ENCODE measurements around the gene ZNF282.
A peak's percentile ranks its signal among the peaks of the same experiment; 100 is the strongest.

Gene ZNF282

DNA sequence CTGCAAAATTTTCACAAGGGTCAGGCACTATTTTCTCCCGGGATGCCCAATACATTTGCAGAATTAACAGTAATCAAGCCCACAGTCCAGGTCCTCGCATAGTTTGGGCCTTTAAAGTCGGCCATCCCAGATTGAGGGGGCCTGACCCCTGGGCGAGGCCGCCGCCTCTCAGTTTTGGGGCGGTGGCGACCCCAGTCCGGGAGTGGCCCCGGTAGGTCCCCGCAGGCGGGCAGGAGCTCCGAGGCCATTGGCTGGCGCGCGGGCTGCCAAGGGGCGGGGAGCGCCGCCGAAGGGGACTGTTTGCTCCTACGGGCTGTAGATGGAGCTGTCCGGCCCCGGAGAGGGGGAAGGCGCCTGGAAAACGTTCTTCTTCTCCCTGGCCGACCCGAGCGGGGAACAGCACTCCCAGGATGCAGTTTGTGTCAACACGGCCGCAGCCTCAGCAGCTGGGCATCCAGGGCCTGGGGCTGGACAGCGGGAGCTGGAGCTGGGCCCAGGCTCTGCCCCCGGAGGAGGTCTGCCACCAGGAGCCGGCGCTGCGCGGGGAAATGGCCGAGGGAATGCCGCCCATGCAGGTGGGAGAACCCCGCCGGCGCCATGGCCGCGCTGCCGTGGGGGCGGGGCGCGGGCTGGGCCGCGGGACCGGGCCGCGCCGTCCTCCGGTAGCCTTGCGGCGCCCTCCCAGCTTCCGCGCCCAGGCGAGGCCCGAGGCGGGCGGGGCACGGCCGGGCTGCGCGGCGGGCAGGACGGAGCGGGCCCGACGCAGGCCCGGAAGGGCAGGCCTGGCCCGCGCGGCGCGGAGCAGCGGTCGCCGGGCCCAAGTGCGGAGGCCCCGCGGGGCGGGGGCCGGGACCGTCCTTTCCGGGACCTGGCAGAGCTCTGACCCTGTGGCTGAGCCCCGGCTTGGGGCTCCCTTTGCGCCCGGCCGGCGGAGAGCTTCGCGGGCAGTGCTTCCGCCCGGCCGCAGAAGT is at the start of gene ZNF282:
Gene ZNF282 (plus strand): TSS at position 367 of the 971 bp plus-strand sequence. CDS start 44 bp downstream, at position 411.
- Mint-ChIP-seq H3K27ac (peak within 1 kb of the TSS; percentile 93 to 95), H3K4me3 (peak within 1 kb of the TSS; percentile 93 to 94), H3K4me1 (peaks cover 69% of the 10 kb centered on the region), H3K9me3 (no peaks in the 10 kb centered on the region), H3K27me3 (no peaks in the 10 kb centered on the region)
- ATAC-seq (peak; percentile 93), DNase-seq (peak; percentile 75 to 83)

DNA sequence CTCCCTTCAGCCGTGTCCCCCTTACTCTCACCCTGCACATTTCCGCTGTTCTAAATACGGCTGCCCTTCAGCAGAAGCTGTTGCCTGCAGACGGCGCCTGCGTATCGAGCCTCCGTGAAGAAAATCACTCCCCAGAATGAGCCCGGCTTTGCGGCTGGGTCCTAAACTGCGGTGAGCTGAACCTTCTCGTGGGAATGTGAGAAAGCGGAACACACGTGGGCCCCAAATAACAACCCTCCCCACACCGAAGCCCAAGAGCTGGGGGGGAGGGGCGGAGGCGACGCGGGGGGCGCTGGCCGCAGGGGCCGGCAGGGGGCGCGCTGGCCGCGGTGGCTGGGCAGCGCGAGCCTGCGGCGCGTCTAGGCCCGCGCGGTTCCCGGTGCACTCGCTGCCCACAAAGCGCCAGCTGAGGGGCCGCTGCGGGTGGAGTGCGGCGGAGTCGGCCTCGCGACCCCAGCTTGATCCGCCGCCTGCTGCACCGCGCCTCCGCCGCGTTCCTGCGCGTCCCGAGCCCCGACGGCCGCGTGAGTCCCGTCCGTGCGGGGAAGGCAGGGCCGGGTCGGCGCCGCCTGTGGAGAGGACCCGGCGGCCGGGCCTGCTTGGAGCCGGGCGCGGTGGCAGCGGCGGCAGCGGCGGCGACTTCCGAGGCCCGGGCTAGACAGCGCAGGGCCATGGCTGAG is 48.1 kb upstream of the ZNF282 start, which contains the start of gene ZNF398:
Gene ZNF398 (plus strand): TSS at position 382 of the 680 bp plus-strand sequence. CDS start 290 bp downstream, at position 672.
- DNase-seq (peak; percentile 79 to 83), ATAC-seq (peak; percentile 89)
- peak within 1 kb of the TSS; percentile 96 to 97 for H3K27ac Mint-ChIP-seq
- H3K9me3 Mint-ChIP-seq = no peaks in the 10 kb centered on the region
- peaks cover 29% of the 10 kb centered on the region for H3K4me1 Mint-ChIP-seq
- peak within 1 kb of the TSS; percentile 83 to 95 for H3K4me3 Mint-ChIP-seq
- no peaks in the 10 kb centered on the region for H3K27me3 Mint-ChIP-seq

DNA sequence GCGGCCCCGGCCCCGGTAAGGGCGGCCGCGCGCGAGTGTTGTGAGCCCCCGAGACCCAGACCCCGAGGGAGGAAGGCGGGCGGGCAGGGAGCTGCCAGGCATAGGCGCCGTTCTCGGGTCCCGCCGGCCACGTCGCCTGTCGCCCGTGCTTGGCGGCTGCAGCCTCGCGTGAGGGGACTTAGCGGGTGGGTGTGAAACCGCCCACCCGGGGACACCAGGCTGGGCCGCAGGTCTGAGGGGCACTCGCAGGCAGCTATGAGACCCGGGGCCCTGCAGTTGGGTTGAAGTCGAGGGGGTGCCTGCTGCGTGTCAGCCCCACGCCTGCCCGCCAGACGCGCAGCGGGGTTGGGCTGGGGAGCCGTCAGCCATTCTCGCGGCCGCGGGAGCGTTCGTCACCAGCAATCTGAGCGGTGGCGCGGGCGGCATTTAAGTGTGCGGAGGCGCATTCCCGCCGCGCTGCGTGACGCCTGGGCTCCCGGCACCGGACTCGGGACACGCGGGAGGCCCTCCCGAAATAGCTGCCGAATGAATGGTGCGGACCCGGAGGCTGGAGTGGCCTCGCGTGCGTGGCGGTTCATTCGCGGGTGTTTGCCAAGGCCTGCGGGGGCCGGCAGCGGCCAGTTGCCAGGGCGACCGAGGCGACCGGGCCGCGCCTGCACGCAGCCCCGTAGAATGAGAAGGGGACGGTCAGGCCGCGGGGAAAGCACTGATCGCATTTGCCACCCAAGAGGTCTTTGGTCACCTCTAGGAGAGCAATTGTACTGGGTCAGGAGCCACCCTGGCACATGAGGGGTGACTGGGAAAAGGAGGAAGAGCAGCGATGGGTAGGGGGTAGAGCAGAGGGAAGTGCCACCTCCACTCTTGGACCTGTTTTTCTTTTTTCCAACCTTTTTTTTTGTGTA is 47.3 kb upstream of the ZNF282 start:
- Mint-ChIP-seq H3K27ac (peak overlapping the region; percentile 69 to 71), H3K4me3 (peak overlapping the region; percentile 83 to 87), H3K27me3 (no peaks in the 10 kb centered on the region), H3K9me3 (no peaks in the 10 kb centered on the region), H3K4me1 (peaks cover 29% of the 10 kb centered on the region)
- ATAC-seq = peak; percentile 49
- peak; percentile 62 to 63 for DNase-seq

DNA sequence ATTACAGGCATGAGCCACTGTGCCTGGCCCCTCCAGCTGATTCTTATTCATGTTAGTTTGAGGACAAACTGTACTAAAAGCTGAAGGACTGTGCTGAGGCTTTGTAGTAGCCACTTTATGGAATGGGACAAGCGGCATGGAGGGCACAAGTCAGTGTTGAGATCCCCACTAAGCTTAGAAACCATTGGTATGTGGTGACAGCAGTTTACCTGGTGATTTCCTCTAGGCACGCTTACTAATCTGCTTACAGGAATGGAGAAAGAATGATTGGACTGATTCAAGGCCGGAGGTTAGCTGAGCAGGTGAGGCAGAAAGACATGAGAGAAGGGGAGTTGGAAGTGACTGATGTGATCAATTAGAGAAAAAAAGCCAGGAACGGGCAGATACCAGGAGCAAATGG is 44.4 kb upstream of the ZNF282 start:
- no peak for DNase-seq
- H3K27me3 Mint-ChIP-seq = no peaks in the 10 kb centered on the region
- no peak for ATAC-seq
- H3K4me1 Mint-ChIP-seq = peaks cover 33% of the 10 kb centered on the region
- H3K27ac Mint-ChIP-seq = no peak overlapping the region
- H3K9me3 Mint-ChIP-seq = no peaks in the 10 kb centered on the region
- H3K4me3 Mint-ChIP-seq = no peak overlapping the region

DNA sequence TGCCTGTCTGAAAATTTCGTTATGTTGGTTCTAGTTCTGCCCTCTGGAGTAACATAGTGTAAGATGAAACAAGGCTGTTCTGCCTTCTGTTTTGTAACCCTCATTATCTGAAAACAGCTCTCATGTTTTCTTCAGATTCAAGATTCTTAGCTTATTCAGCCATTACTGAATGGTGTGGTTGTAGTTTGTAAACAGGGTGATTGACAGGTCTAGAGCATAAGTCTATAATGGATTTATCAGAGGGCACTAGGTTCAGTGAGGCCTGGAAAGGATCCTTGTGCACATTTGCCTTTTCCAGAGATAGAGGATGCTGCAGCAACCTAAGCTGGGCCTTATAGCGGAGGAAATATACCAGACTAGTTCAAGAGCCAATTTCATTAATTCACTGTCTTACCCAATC is 42.0 kb upstream of the ZNF282 start:
- Mint-ChIP-seq H3K4me3 (no peak overlapping the region), H3K27ac (no peak overlapping the region), H3K27me3 (no peaks in the 10 kb centered on the region), H3K4me1 (peaks cover 33% of the 10 kb centered on the region), H3K9me3 (no peaks in the 10 kb centered on the region)
- DNase-seq = no peak
- no peak for ATAC-seq

DNA sequence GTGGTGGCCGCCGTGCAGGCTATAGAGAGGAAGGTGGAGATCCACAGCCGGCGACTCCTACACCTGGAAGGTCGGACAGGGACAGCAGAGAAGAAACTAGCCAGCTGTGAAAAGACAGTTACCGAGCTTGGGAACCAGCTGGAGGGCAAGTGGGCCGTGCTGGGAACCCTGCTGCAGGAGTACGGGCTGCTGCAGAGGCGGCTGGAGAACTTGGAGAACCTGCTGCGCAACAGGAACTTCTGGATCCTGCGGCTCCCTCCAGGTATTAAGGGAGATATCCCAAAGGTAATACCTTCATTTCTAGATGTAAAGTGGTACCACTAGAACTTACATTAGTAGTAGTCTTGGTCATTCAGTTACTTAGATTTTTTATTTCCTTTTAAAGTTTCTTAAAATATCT is 41.3 kb upstream of the ZNF282 start:
- peaks cover 26% of the 10 kb centered on the region for H3K4me1 Mint-ChIP-seq
- no peak overlapping the region for H3K4me3 Mint-ChIP-seq
- no peaks in the 10 kb centered on the region for H3K27me3 Mint-ChIP-seq
- H3K27ac Mint-ChIP-seq = no peak overlapping the region
- no peaks in the 10 kb centered on the region for H3K9me3 Mint-ChIP-seq
- ATAC-seq (no peak), DNase-seq (no peak)

DNA sequence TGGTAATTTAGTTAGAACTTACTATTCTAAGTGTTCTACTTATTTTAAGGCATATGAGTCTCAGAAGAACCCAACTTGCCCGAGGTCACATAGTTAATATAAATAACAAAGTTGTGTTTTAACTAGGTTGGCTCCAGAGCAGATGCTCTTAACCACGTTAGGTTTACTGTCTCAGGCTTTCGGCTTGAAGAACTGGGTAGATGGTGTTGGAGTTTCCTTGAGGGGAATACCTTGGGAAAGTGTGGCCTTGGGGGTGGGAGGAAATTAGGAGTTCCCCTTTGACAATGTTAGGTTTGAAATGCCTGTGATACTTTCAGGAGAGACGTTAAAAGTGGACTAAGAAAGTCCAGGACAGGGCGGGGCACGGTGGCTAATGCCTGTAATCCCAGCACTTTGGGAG is 38.4 kb upstream of the ZNF282 start:
- Mint-ChIP-seq H3K4me3 (no peak overlapping the region), H3K9me3 (no peaks in the 10 kb centered on the region), H3K27ac (no peak overlapping the region), H3K4me1 (peaks cover 30% of the 10 kb centered on the region), H3K27me3 (no peaks in the 10 kb centered on the region)
- no peak for ATAC-seq
- no peak for DNase-seq

DNA sequence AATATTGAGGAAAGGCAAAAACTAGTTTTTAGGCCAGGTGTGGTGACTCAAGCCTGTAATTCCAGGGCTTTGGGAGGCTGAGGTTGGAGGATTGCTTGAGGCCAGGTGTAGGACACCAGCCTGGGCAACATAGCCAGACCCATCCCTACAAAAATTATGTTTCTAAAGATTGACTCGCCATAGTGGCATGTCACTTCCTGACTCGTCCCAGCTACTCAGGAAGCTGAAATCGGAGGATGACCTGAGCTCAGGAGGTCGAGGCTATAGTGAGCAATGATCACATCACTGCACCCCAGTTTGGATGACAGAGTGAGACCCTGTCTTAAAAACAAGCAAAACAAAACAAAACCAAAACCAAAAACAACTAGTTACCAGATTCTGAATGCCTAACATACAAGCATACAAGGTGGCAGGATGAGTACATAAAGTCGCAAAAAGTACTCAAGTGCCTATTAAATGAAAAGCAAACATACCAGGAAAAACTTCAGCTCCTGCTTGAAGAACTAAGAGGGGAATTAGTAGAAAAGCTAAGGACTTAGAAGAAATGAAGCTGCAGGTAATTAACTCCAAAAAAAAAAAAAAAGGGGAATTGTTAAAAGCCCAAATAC is 34.0 kb upstream of the ZNF282 start:
- ATAC-seq (no peak), DNase-seq (no peak)

DNA sequence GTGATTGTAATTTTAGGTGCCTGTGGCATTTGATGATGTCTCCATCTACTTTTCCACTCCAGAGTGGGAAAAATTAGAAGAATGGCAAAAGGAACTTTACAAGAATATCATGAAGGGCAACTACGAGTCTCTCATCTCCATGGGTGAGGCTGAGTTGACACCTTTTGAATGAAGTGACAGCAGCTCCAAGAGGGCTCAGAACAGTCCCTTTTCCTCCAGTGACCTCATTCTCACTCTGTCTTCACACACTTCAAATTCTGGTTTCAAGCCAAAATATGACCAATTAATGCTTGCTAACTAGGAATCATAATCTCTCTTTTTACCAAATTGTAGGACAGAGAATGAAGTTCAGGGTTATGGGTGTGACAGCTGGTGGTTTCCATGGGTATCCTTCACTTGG is 29.2 kb upstream of the ZNF282 start:
- no peak overlapping the region for H3K4me3 Mint-ChIP-seq
- ATAC-seq = no peak

More for the DNA sequence above, 34.0 kb upstream of the ZNF282 start:
- peak overlapping the region in 1 of 2 donors; percentile 71 for H3K27ac Mint-ChIP-seq
- H3K4me3 Mint-ChIP-seq = no peak overlapping the region
- no peaks in the 10 kb centered on the region for H3K9me3 Mint-ChIP-seq
- H3K27me3 Mint-ChIP-seq = no peaks in the 10 kb centered on the region
- peaks cover 16% of the 10 kb centered on the region for H3K4me1 Mint-ChIP-seq

DNA sequence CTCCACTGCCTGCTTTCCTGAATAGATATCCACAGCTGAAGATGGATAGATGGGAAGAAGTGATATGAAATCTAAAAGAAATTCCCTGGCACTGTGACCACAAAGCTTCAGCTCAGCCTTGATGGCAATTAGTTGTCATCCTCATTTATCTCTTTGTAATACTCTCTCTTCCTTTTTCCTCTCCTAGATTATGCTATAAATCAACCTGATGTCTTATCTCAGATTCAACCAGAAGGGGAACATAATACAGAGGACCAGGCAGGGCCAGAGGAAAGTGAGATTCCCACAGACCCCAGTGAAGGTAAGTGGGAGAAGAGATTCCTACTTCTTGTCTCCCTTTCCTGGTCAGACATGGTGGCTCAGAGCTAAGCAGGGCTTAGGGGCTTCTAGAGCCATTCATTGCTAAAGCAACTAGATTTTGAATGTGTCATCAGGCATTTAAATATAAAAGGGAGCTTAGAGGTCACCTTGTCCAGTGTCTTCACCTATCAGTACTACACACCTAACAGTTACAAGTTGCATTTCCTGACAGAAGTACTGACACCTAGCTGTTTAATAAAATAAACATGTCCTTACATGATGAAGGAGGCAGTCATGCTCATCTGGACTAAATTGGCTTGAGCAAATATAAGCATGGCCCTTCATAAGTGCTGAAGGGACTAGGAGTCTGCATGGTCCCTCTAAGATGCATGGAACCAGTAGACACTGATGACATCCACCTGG is 28.6 kb upstream of the ZNF282 start:
- Mint-ChIP-seq H3K4me3 (no peak overlapping the region), H3K4me1 (no peaks in the 10 kb centered on the region), H3K9me3 (no peaks in the 10 kb centered on the region), H3K27me3 (no peaks in the 10 kb centered on the region), H3K27ac (peak overlapping the region in 1 of 2 donors; percentile 54)
- DNase-seq = no peak
- ATAC-seq = no peak

More for the DNA sequence above, 29.2 kb upstream of the ZNF282 start:
- no peak overlapping the region for H3K27ac Mint-ChIP-seq
- no peaks in the 10 kb centered on the region for H3K9me3 Mint-ChIP-seq
- H3K27me3 Mint-ChIP-seq = no peaks in the 10 kb centered on the region
- peaks cover 5% of the 10 kb centered on the region for H3K4me1 Mint-ChIP-seq
- DNase-seq = no peak

DNA sequence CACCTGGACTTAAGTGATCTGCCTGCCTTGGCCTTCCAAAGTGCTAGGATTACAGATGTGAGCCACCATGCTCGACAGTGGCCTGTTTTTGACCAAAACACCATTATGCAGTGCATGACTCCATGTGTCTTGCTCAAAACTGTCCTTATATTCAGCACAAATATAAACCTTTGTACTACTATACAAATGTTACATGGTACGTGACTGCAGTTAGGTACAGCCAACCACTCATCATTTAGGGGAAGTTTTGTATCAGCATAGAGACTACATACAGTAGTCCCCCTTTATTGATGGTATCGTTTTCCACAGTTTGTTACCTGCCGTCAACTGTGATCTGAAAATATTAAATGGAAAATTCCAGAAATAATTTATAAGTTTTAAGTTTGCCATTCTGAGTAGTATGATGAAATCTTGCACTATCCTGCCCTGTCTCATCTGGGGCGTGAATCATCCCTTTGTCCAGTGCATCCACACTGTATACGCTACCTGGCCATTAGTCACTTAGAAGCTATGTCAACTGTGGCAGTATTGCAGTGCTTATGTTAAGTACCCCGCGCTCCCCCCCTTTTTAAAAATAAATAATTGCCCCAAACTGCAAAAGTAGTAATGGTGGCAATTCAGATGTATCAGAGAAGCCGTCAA is 23.3 kb upstream of the ZNF282 start:
- H3K4me3 Mint-ChIP-seq = no peak overlapping the region
- H3K4me1 Mint-ChIP-seq = no peaks in the 10 kb centered on the region
- ATAC-seq = no peak
- no peaks in the 10 kb centered on the region for H3K9me3 Mint-ChIP-seq
- H3K27me3 Mint-ChIP-seq = no peaks in the 10 kb centered on the region
- DNase-seq = no peak
- H3K27ac Mint-ChIP-seq = peak overlapping the region in 1 of 2 donors; percentile 46

DNA sequence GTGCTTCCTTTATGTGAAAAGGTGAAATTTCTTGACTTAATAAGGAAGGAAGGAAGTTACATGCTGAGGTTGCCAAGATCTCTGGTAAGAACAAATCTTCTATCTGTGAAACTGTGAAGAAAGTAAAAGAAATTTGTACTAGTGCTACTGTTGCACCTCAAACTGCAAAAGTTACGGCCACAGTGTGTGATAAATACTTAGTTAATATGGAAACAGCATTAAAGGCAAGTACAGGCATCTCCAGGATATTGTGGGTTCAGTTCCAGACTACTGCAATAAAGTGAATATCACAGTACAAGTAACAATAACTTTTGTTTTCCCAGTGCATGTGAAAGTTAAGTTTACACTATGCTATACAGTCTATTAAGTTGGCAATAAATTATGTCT is 22.8 kb upstream of the ZNF282 start:
- Mint-ChIP-seq H3K27me3 (no peaks in the 10 kb centered on the region), H3K4me1 (no peaks in the 10 kb centered on the region), H3K9me3 (no peaks in the 10 kb centered on the region), H3K27ac (no peak overlapping the region), H3K4me3 (no peak overlapping the region)
- DNase-seq (no peak), ATAC-seq (no peak)

DNA sequence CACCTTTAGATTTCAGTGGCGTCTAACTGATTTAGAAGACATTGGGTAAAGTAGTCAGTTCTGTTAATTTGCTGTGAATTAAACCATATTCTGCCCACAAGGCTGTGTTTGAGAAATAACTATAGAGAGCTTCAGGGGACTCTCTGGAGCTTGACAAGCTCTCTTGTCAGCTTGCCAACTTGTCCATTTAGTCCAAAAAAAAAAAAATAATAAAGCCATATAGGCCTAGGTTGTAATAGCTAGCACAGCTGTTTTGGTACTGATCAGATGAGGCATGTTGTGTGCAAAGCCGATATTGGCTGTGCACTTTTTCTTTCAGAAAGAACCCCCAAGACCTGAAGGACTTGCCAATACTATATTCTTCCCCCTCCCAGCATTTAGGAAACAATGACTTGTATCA is 20.2 kb upstream of the ZNF282 start:
- Mint-ChIP-seq H3K4me1 (no peaks in the 10 kb centered on the region), H3K27me3 (no peaks in the 10 kb centered on the region), H3K9me3 (no peaks in the 10 kb centered on the region), H3K4me3 (no peak overlapping the region), H3K27ac (no peak overlapping the region)
- DNase-seq (no peak), ATAC-seq (no peak)

DNA sequence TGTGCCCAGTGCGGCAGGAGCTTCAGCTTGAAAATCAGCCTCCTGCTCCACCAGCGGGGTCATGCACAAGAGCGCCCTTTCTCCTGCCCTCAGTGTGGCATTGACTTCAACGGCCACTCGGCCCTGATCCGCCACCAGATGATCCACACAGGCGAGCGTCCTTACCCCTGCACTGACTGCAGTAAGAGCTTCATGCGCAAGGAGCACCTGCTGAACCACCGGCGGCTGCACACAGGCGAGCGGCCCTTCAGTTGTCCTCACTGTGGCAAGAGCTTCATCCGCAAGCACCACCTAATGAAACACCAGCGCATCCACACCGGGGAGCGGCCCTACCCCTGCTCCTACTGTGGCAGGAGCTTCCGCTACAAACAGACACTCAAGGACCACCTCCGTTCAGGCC is 16.1 kb upstream of the ZNF282 start:
- H3K4me1 Mint-ChIP-seq = no peaks in the 10 kb centered on the region
- ATAC-seq = peak; percentile 15
- DNase-seq = no peak
- no peak overlapping the region for H3K27ac Mint-ChIP-seq
- H3K27me3 Mint-ChIP-seq = no peaks in the 10 kb centered on the region
- no peak overlapping the region for H3K4me3 Mint-ChIP-seq
- no peaks in the 10 kb centered on the region for H3K9me3 Mint-ChIP-seq

Data from stimulated activated naive CD8-positive, alpha-beta T cell treated with anti-CD3 and anti-CD28 coated beads, Interleukin-15, amount 100 ng/mL, for 72 hours (primary cell).